HepG2 (cell line): ENCODE results near the gene MST1R. TPM values are rescaled to one million over a fixed set of nuclear protein-coding genes. Genes with fewer than 3 reads are reported as not detected.

Experiments used
- ATAC-seq: fragments of 200-7000 bp; cut with Tn5 transposase; 3 replicates; pipeline ENCODE4 v1.9.1; 2020; ENCODE audit warnings: mild to moderate bottlenecking, moderate library complexity
- BruUV-seq: library from RNA; stranded (reverse); fragments of 400-500 nt; replicated peaks from 2 replicates; lab custom pipeline; 2021; lab: Mats Ljungman, UMichigan
- CTCF ChIA-PET: fragments of 300-600 bp; formaldehyde crosslinking; extraction: SDS; loops from one replicate; lab custom pipeline; 2021; ENCODE audit warnings: low total read pairs, inconsistent platforms, low intra/inter-chr PET ratio; lab: Yijun Ruan, JAX
- POLR2A ChIA-PET: fragments of 350-600 bp; sonication (Branson Sonifier 250); formaldehyde crosslinking; loops from one replicate; lab custom pipeline; 2020; ENCODE audit warnings: antibody characterized with exemption, inconsistent platforms; lab: Yijun Ruan, JAX
- DNase-seq: peaks from one replicate; pipeline ENCODE4 v3.0.0-alpha.2; 2015; ENCODE audit warnings: low spot score
- FAIRE-seq: peaks from 3 replicates; lab custom pipeline; 2011; peaks lifted over from hg19 to GRCh38; lab: Jason Lieb, UNC
- H2AFZ ChIP-seq: one replicate; pipeline ENCODE4 v1.6.1; 2011; ENCODE audit warnings: low read length, inconsistent platforms
- H3K27ac ChIP-seq: fragments of 300-600 bp; 3 replicates; pipeline ENCODE4 v1.8.0; 2011; ENCODE audit warnings: mixed run types, mild to moderate bottlenecking, mixed read lengths, low read length, inconsistent platforms; ENCODE audit not compliant: insufficient read depth; ENCODE audit errors: extremely low read length
- H3K27me3 ChIP-seq, 2 experiments: fragments of 200-600 bp in 1 of 2; 2 replicates in 1 of 2; 3 replicates in 1 of 2; pipeline versions ENCODE4 v1.6.0 to v1.8.0; 2011; ENCODE audit warnings: low read length in 2 of 2, mild to moderate bottlenecking in 2 of 2, moderate library complexity in 2 of 2, inconsistent platforms in 1 of 2; ENCODE audit not compliant: insufficient read depth in 2 of 2, control insufficient read depth in 1 of 2
- H3K36me3 ChIP-seq, 2 experiments: fragments of 200-600 bp in 1 of 2; replicated peaks in 1 of 2; 2 replicates in 1 of 2; 3 replicates in 1 of 2; pipeline versions ENCODE4 v1.5.1 to v1.8.0; 2011; ENCODE audit warnings: low read length in 2 of 2, inconsistent platforms in 1 of 2; ENCODE audit not compliant: insufficient read depth in 2 of 2, control insufficient read depth in 1 of 2
- H3K4me1 ChIP-seq: 2 replicates; pipeline ENCODE4 v1.5.1; 2012; ENCODE audit warnings: low read length, inconsistent platforms; ENCODE audit not compliant: insufficient read depth
- H3K4me2 ChIP-seq: 2 replicates; pipeline ENCODE4 v1.6.0; 2011; ENCODE audit warnings: low read depth, low read length, inconsistent platforms
- H3K4me3 ChIP-seq, 3 experiments: fragments of 200-600 bp in 1 of 3; sonication (generic), shearing (Covaris generic) in 1 of 3; replicated peaks in 1 of 3; 2 replicates each; pipeline ENCODE4 v1.5.1; 2011 to 2016; ENCODE audit warnings: low read length in 3 of 3, inconsistent platforms in 2 of 3, low read depth in 2 of 3, mild to moderate bottlenecking in 2 of 3, control low read depth in 1 of 3, mixed read lengths in 1 of 3; ENCODE audit not compliant: insufficient read depth in 1 of 3
- H3K79me2 ChIP-seq: one replicate; pipeline ENCODE4 v1.6.1; 2011; ENCODE audit warnings: low read length, inconsistent platforms; ENCODE audit not compliant: insufficient read depth
- H3K9ac ChIP-seq: 2 replicates; pipeline ENCODE4 v1.6.0; 2011; ENCODE audit warnings: mild to moderate bottlenecking, low read depth, low read length, inconsistent platforms; ENCODE audit not compliant: insufficient read depth
- H3K9me3 ChIP-seq: 2 replicates; pipeline ENCODE4 v1.5.1; 2012; ENCODE audit warnings: mild to moderate bottlenecking, low read length
- H4K20me1 ChIP-seq: 2 replicates; pipeline ENCODE4 v1.6.0; 2011; ENCODE audit warnings: inconsistent platforms, mild to moderate bottlenecking, low read length, moderate library complexity; ENCODE audit not compliant: insufficient read depth
- ATF2 ChIP-seq: sonication (generic); formaldehyde crosslinking; IDR thresholded peaks from 2 replicates; pipeline ENCODE4 v1.4.0; 2020; ENCODE audit warnings: missing genetic modification reagents
- ELF1 ChIP-seq: sonication (generic); formaldehyde crosslinking; IDR thresholded peaks from 2 replicates; pipeline ENCODE4 v1.4.0; 2020; ENCODE audit warnings: missing genetic modification reagents
- HOXA9 ChIP-seq: sonication (generic); formaldehyde crosslinking; IDR thresholded peaks from 2 replicates; pipeline ENCODE4 v1.8.1; 2022; ENCODE audit warnings: missing genetic modification reagents, mild to moderate bottlenecking, moderate library complexity, borderline replicate concordance
- KDM5B ChIP-seq: sonication (generic); formaldehyde crosslinking; IDR thresholded peaks from 2 replicates; pipeline ENCODE4 v1.4.0; 2020; ENCODE audit warnings: missing genetic modification reagents, mild to moderate bottlenecking, borderline replicate concordance
- KDM6A ChIP-seq: IDR thresholded peaks from 2 replicates; pipeline ENCODE4 v1.6.1; 2016; ENCODE audit warnings: low read depth
- MATR3 ChIP-seq: sonication (generic); formaldehyde crosslinking; IDR thresholded peaks from 2 replicates; pipeline ENCODE4 v1.4.0; 2020; ENCODE audit warnings: missing genetic modification reagents
- PRDM10 ChIP-seq: sonication (generic); formaldehyde crosslinking; IDR thresholded peaks from 2 replicates; pipeline ENCODE4 v1.4.0; 2020; ENCODE audit warnings: low read depth, missing genetic modification reagents
- TBL1XR1 ChIP-seq: fragments of 150-350 bp; IDR thresholded peaks from 2 replicates; pipeline ENCODE4 v1.6.1; 2014; ENCODE audit warnings: borderline replicate concordance, low read length; ENCODE audit not compliant: partially characterized antibody
- THAP9 ChIP-seq: sonication (generic); formaldehyde crosslinking; IDR thresholded peaks from 2 replicates; pipeline ENCODE4; 2020; ENCODE audit warnings: missing genetic modification reagents, mild to moderate bottlenecking, borderline replicate concordance
- ZBTB14 ChIP-seq: sonication (generic); formaldehyde crosslinking; IDR thresholded peaks from 2 replicates; pipeline ENCODE4 v1.4.0; 2020; ENCODE audit warnings: missing genetic modification reagents
- ZNF256 ChIP-seq: sonication (generic); formaldehyde crosslinking; conservative IDR thresholded peaks from 2 replicates; pipeline ENCODE4 v1.4.0; 2020; ENCODE audit warnings: missing genetic modification reagents
- ZNF34 ChIP-seq: sonication (generic); formaldehyde crosslinking; IDR thresholded peaks from 2 replicates; pipeline ENCODE4 v1.4.0; 2020; ENCODE audit warnings: mild to moderate bottlenecking, missing genetic modification reagents, borderline replicate concordance
- ZNF678 ChIP-seq: sonication (generic); formaldehyde crosslinking; IDR thresholded peaks from 2 replicates; pipeline ENCODE4 v1.4.0; 2020; ENCODE audit warnings: mild to moderate bottlenecking, missing genetic modification reagents
- WGBS: methylation state at CpG from one replicate; pipeline ENCODE4 v1.1.6; 2017; ENCODE audit warnings: low lambda C conversion rate; 5-methylcytosine and 5-hydroxymethylcytosine counted together
- in situ Hi-C: cut with HindIII; loops from 2 replicates; pipeline ENCODE4 v1.10.0; 2017; ENCODE audit warnings: low pct_unique_long_range_greater_than_20kb; ENCODE audit not compliant: extremely low pct_ligation_motif_present
- intact Hi-C: fragments of 100-400 bp; cut with micrococcal nuclease; formaldehyde crosslinking; loops from one replicate; pipeline ENCODE4 v1.10.0; 2022; ENCODE audit not compliant: unreplicated experiment
- polyA plus RNA-seq, 8 experiments: library from polyadenylated mRNA; depleted of rRNA in 3 of 8; stranded (reverse) in 7 of 8; unstranded in 1 of 8; fragments of >200 nt; fragmentation: Illumina TruSeq in 4 of 8; extraction: Trizol in 4 of 8; gene quantifications; 2 replicates each; pipeline versions ENCODE4 v1.2.1 to v1.2.3, GENCODE V29; 2011 to 2016; ENCODE audit warnings: low read depth in 4 of 8, missing spikeins in 1 of 8, mixed read lengths in 1 of 8; ENCODE audit not compliant: insufficient read depth in 1 of 8
- total RNA-seq, 5 experiments: library from RNA; depleted of rRNA; stranded (reverse); fragments of >200 nt; fragmentation: Illumina TruSeq; extraction: Trizol; gene quantifications; 2 replicates each; pipeline ENCODE4 v1.2.3, GENCODE V29; 2016; ENCODE audit warnings: low read depth in 1 of 5
- TF ChIP-seq, protein P1 (sequence below): sonication (generic); formaldehyde crosslinking; IDR thresholded peaks from 2 replicates; pipeline ENCODE4 v1.5.0; 2020; ENCODE audit warnings: missing genetic modification reagents

MST1R gene
- total and polyA plus RNA-seq, 2 of the 13 experiments (the other 11 are each of a cell fraction or from before 2014, with no cell fraction given): 0.11 to 0.77 TPM

- no TSS peak for BruUV-seq
- no peaks in the 10 kb centered on the region for H3K27me3 ChIP-seq
- in situ Hi-C loops: no loop called here
- TF ChIP-seq TBL1XR1 (no peak), ZNF678 (CRISPR knock-in tag) (no peak), HOXA9 (no peak), KDM5B (CRISPR knock-in tag) (no peak), ZNF256 (no peak), ATF2 (no peak), ZBTB14 (CRISPR knock-in tag) (no peak), THAP9 (no peak), MATR3 (CRISPR knock-in tag) (no peak), PRDM10 (CRISPR knock-in tag) (no peak), ELF1 (CRISPR knock-in tag) (no peak), KDM6A (CRISPR knock-in tag) (no peak), ZNF34 (CRISPR knock-in tag) (no peak)
- TF ChIP-seq, protein P1, sequence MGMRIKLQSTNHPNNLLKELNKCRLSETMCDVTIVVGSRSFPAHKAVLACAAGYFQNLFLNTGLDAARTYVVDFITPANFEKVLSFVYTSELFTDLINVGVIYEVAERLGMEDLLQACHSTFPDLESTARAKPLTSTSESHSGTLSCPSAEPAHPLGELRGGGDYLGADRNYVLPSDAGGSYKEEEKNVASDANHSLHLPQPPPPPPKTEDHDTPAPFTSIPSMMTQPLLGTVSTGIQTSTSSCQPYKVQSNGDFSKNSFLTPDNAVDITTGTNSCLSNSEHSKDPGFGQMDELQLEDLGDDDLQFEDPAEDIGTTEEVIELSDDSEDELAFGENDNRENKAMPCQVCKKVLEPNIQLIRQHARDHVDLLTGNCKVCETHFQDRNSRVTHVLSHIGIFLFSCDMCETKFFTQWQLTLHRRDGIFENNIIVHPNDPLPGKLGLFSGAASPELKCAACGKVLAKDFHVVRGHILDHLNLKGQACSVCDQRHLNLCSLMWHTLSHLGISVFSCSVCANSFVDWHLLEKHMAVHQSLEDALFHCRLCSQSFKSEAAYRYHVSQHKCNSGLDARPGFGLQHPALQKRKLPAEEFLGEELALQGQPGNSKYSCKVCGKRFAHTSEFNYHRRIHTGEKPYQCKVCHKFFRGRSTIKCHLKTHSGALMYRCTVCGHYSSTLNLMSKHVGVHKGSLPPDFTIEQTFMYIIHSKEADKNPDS (CRISPR knock-in tag): no peak
These were observed 9.2 kb upstream of the MST1R start for GRCh38 chr3:49912881-49913281.

More at GRCh38 chr3:49912881-49913281, 9.2 kb upstream of the MST1R start:
- H3K4me1 ChIP-seq: no peaks in the 10 kb centered on the region
- no peaks in the 10 kb centered on the region for H4K20me1 ChIP-seq
- H2AFZ ChIP-seq: no peak overlapping the region
- no peaks in the 10 kb centered on the region; a peak in 2 of 5 replicates for H3K36me3 ChIP-seq
- ATAC-seq (no peak), DNase-seq (no peak), FAIRE-seq (no peak)
- POLR2A ChIA-PET: no interaction called here
- no peak overlapping the region for H3K4me3 ChIP-seq
- 97% methylated on average over 4 of the region's 4 CpGs for WGBS
- H3K4me2 ChIP-seq: no peak overlapping the region
- no peaks in the 10 kb centered on the region for H3K9me3 ChIP-seq
- intact Hi-C loops: no loop called here
- CTCF ChIA-PET: no interaction called here
- no peaks in the 10 kb centered on the region for H3K79me2 ChIP-seq
- H3K9ac ChIP-seq: no peak overlapping the region
- H3K27ac ChIP-seq: no peak overlapping the region
